ENCODE measurements around the gene CFAP74.

CFAP74 gene

DNA sequence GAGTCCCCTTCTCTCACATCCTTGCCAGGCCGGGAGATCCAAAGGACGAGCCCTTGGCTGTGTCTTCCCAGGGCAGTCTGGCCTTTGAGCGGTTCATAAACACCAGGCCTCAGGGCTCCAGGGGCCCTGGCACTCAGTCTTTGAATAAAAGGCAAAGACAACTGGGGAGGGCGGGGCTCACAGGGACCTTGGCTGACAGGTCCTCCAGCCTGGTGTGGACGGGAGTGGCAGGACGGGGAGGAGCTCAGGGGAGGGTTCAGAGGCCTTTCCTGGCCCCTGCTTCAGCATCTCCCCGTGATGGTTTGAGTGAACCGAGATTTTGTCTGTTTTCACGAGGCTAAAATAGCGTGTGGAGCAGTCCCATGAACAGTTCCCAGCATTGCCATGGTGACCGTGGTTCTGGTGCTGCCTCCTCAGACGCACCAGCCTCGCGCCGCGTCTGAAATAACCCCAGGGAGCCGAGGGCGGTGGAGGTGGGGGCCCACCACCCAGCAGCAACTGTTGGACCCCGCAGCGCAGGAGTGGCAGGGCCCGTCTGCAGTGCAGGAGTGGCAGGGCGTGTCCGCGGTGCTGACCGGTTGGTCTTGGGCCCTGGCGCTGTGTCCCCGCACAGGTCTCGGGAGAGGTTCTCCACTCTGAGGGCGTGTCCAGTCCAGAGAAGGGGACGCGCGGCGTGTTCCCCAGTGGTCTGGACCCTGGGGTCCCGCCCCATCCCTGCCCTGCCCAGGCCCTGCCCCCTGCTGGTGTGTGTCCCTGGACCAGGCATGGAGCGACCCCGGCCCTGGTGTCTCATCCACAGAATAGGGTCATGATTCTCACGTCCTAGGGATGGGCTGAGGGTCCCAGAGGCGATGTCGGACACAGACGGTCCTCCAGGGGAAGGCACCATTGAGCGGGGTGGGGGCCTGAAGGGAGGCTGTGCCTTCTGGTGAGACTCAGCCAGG, 39.5 kb upstream of the CFAP74 start:
- DNase-seq (ENCODE audit: low spot score) = no peak

DNA sequence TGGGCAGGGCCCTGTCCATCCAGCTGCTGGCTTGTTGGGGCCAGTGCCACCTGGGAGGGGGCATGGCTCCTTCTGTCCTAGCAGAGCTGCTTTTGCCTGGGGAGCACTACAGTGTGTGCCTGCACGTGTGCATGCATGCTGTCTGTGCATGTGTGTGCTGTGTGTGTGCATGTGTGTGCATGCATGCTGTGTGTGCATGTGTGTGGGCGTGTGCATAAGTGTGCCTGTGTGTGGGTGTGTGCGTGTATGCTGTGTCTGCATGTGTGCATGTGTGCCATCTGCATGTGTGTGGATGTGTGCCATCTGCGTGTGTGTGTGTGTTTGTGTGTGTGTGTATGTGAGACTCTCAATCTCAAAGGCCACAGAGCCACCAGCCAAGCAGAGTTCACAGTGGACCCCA, 38.3 kb upstream of the CFAP74 start:
- DNase-seq (ENCODE audit: low spot score) = no peak

DNA sequence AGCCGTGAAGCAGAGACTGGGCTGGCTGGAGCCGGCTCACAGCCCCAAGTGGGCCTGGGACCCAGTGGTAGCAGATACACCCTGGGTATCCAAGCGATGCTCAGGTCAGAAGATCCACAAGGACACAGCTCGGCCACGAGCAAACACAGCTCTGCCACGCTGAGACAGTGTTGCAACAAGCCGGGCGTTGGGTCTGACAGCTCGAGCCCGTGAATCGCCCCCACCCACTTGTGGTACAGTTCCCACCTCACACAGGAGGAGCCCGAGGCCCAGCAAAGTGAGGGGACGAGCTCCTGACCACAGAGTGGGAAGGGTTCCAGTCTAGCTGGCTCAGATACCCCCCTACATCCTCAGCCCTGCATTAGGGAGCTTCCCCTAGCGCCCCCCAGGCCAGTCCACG, 37.7 kb upstream of the CFAP74 start:
- no peak for DNase-seq (ENCODE audit: low spot score)

DNA sequence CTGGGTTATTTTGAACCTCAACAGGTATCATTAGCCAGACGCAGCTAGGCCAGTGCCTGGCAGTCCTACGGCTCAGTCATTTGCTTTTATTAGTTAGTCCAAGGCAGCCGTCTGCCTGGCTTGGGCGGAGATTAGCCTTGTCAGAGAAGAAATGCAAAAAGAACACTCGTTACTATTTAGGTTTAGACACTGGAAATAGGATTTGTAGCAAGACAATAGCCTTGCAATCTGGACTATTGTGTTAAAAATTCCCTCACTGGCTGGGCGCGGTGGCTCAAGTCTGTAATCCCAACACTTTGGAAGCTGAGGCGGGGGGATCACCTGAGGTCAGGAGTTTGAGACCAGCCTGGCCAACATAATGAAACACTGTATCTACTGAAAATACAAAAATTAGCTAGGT, 35.7 kb upstream of the CFAP74 start:
- DNase-seq (ENCODE audit: low spot score) = no peak

DNA sequence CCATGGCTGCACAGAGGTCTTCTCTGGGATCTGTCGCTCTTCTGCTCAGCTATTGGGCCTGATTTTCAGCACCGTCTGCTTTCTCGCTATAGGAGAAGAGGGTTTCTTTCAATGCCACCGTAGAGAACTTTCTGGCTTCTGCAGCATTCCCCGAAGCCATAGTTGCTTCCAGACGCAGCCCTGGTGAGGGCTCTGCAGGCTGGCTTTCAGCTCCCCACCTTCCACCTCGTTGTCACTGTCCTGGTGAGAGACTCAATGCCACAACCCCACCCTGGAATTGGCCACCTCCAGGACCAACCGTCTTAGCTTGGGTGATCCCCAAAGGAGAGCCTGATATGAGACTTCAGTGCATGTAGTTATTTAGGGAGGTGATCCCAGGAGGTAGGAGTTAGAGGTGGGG, 34.6 kb upstream of the CFAP74 start:
- DNase-seq (ENCODE audit: low spot score) = no peak

DNA sequence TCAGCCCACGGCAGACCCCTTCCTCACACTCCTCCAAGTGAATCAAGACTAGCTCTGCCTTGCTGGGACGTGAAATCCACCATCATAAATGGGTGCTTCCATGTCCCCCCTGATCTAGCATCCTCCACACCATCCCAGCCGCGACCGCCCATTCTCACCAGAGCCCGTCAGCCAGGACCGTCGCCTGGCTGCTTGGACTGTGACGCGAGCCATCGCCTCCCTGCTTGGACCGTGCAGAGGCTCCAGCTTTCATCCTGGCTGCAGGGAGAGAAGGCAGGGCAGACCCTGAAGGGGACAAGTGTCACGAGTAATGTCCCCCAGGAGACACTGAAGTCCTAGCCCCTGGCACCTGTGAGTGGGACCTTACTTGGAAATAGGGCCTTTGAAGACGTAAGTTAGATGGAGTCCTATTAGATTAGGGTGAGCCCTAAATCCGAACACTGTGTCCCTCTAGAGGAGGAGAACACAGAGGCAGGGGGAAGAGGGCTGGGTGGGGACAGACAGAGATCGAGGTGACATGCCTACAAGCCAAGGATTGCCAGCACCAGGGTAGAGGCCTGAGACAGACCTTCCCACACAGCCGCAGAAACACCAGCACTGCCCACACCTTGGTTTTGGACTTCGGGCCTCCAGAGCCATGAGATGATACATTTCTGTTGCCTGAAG, 33.9 kb upstream of the CFAP74 start:
- no peak for DNase-seq (ENCODE audit: low spot score)

DNA sequence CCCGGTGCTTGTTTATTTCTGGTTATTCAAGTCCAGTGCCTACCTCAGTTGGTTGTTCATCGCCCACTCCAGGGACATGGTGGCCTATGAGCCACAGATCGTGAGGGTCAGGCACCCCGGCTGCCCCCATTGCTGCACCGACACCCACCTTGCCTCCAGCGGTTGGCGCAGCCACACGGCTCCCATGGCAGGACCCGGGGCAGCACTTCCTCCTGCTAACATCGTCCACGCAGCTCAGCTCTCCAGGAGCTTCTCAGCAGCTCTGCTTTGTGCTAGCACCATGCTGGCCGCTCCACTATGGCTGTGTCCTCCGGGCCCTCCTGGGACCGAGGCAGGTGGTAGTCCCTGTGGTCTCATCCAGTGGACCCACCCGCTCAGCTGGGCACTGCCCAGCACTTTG, 32.7 kb upstream of the CFAP74 start:
- DNase-seq (ENCODE audit: low spot score) = no peak

DNA sequence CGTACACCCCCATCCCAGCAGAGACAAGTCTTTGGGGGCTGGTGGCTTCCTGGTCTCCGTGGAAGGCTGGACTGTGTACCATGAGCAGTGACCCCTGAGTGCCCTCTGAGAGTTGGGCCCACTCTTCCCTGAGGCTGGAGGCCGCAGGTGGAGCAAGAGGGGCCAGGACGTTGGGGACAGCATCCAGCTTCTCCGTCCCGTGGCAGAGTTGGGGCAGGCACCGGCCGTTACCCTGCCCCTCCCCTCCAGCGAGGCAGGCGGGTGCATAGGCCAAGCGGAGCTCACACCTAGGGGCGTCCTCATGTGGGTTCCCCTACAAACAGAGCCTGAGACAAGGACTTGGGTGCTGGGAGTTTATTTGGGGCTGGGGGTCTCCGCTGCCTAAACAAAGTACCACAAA, 29.6 kb upstream of the CFAP74 start:
- DNase-seq (ENCODE audit: low spot score) = no peak

DNA sequence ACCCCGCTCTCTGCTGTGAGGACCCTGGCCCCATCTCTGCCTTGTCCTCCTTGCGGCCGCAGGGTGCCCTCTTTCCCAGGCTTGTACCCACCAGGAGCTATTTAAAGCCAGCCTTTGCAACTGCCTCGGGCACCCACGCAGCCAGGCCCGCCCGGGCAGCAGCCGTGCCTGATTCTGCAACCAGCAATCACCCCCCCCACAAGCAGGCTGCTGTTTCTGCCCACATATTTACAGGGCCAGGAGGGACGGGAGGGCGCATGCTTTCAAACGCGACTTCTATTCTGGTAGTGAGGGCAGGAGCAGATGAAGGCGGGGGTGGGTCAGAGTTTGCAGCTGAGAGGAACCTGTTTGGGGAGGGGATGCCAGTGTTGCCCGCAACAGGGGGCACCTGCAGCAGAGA, 29.2 kb upstream of the CFAP74 start:
- no peak for DNase-seq (ENCODE audit: low spot score)

DNA sequence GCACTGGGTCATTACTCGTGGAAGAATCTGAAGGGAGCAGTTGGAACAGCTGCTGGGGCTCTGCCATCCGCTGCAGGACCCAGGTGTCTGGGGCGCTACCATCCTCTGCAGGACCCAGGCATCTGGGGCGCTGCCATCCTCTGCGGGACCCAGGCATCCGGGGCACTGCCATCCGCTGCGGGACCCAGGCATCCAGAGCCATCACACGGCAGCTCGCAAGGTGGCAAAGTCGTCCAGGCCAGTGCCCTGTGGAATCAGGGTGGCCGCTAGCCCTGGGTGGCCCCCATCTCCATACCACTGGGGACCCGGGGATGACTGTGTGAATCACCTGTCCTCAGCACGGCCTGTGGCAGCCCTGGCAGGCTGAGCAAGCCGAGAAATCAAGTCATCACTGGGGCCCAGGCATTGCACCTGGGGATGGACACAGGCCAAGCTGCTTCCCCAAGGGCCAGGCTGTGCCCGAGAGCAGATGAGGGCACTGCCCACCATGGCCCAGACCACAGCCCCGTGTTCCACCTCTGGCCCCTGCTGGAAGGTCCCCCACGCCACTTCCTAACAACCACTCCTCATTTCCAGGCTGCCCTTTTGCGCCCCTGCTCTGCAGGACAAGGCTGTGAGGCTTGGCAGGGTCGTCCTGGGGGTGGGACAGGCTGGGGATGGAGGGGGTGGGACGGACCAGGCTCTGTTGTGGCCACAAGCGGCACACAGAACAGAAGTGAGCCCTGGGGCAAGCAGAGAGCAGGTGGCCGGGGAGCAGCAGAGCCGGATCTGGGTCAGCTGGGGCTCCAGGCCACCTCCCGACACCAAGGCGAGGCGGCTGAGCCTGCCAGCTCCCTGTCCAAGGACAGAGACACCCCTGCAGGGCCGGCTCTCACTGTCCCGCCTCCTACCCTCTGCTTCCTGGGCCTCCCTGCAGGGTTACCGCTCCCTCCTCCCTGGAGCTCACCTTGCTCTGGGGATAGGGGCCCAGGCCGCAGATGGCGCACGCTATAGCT, 28.3 kb upstream of the CFAP74 start:
- peak; percentile 65 for DNase-seq (ENCODE audit: low spot score)

DNA sequence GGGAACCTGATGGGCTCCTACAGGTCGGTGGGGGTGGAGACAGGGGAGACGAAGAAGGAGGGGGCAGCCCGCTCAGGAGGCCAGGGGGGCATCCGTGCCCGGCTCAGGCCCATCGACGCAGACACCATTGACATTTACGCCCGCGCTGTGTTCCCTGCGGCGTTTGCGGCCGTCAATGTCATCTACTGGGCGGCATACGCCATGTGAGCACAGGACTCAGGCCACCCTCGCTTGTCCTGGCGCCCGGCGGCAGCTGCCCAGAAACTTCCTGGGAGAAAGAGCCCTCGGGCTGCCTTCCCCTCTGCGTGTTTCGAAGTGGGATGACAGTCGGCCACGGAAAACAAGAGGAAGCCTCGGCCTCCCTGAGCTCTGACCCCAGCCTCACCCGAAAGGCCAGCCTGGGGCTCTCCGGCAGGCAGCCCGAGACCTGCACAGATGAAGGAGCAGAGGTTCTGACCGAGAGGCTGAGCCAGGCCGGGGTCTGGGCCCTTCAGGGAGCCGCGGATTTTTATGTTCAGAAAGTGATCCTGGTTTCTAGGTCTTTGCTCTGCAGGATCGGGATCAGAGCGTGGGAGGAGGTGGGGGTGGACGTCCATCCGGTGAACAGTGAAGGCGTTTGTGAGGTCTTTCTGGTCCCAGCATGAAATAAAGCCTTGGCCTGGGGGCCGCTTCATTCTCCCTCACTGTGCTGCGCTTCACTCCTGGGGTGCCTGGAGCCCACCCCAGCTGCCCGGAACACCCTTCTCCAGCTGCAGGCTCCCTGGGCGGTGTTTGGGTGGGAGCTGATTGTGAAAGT, 26.7 kb upstream of the CFAP74 start:
- DNase-seq (ENCODE audit: low spot score) = no peak

DNA sequence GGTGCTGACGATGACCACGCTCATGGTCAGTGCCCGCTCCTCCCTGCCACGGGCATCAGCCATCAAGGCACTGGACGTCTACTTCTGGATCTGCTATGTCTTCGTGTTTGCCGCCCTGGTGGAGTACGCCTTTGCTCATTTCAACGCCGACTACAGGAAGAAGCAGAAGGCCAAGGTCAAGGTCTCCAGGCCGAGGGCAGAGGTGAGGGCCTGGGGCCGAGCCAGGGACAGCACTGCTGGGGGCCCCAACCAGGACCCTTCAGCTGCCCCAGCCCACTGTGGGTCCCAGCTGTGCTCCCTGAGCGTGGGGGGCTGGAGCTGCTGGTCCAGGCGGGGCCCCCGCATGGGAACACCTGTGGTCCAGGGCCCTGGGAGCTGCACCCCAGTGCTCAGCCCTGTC, 26.0 kb upstream of the CFAP74 start:
- no peak for DNase-seq (ENCODE audit: low spot score)

DNA sequence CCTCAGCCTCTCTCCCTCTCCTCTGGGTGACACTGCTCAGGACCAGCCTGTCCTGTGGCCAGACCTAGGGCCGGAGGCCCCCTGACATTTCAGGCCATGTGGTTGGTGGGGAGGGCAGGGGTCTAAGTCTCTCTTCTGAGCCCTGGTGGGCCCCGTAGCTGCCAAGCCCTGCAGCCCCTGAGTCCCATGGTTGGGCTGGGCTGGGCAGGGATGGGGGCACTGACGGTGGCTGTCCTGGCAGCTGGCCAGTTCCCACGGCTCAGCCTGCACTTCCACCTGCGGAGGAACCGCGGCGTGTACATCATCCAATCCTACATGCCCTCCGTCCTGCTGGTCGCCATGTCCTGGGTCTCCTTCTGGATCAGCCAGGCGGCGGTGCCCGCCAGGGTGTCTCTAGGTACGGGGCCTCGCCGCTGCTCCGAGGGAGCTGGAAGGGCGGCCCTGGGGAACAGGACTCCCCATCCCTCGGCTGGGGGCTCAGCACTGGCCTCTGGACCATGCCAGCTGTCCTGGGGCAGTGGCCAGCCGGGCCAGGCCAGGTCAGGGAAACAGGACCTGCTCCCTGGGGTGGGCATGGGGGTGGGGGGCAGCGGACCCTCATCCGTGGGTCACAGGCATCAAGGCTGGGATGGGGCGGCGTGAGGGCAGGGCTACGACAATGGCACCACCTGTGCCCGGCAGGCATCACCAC, 25.4 kb upstream of the CFAP74 start:
- no peak for DNase-seq (ENCODE audit: low spot score)

DNA sequence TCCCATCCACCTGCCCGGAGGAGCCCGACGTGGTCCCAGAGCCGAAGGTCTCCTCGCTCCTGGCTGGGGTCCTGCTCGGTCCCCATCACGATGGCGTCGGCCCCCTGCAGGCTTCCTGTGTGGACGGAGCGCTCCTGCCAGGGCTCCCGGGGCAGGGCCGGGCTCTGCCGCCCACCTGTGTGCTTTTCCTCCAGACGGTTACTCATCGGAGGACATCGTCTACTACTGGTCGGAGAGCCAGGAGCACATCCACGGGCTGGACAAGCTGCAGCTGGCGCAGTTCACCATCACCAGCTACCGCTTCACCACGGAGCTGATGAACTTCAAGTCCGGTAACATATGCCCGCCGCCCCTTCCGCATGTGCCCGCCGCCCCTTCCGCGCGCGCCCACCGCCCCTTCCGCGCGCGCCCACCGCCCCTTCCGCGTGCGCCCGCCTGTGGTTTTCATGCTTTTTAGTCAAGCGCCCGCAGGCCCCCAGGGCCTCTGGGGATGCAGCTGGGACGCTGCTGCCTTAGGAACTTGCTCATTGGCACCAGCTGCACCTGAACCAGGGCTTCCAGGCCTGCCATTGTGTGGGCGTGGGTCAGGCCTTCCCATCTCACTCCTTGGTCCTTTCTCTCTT, 24.5 kb upstream of the CFAP74 start:
- DNase-seq (ENCODE audit: low spot score) = no peak

DNA sequence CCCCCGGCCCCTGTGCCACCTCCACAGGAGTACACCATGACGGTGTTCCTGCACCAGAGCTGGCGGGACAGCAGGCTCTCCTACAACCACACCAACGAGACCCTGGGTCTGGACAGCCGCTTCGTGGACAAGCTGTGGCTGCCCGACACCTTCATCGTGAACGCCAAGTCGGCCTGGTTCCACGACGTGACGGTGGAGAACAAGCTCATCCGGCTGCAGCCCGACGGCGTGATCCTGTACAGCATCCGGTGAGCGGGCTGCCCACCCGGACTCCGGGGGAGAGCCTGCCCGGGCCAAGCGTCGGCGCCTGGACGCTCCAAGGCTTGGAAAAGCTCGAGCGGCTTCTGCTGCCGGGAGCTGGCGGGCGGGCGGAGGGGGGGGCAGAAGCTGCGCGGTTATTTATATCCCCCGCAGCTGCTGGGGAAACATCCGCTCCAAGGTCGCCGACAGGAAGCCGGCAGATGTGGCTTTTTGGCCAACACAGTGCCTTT, 21.9 kb upstream of the CFAP74 start:
- DNase-seq (ENCODE audit: low spot score) = no peak

DNA sequence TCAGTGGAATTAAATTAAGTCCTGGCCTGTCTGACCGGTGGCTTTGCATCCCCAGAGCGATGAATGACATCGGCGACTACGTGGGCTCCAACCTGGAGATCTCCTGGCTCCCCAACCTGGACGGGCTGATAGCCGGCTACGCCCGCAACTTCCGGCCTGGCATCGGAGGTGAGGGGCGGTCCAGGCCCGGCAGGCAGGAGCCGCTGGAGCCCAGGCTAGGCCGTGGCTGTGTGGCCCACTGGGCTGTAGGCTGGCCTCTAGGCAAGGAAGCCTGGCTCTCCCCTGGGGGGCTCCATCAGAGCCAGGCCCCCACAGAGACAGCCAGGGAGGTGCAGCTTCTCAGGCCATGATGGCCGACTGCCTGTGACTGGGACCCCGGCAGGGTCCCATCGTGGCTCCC, 21.3 kb upstream of the CFAP74 start:
- DNase-seq (ENCODE audit: low spot score) = no peak

DNA sequence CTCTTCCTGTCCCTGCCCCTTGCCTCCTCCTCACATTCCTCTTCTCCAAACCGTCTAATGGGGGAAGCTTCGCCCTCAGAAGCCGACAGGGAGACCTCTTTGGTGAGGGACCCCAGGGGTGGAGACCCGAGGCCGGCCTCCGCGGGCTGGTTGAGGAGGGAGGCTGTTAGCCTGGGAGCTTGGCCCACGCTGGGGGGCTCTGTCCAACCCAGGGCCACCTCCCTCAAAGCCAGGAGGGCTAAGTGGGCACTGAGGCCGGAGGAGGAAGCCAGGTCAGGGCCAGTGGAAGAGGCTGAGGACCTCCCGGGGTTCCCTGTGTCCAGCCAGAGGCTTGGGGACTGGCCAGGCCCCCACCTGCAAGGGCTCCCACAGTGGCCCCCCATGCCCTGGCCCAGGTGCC, 20.9 kb upstream of the CFAP74 start:
- no peak for DNase-seq (ENCODE audit: low spot score)

DNA sequence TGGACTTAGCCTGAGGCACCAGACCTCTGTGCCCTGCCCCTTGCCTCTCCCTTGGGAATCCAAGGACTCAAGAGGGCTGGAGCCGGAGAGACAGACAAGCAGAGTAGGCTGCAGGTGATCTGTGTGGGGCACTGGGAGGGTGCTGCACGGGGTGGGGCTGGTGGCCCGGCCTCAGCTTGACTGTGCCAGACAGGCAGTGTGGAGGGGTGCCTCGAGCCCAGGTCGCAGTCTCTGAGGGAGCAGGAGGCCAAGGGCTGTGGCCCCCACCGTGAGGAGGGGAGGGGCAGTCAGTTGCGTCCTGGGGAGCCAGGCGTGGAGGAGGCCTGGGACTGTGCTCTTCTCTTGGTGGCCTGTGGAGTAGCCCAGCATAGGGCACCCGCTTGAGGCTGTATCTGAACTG, 19.6 kb upstream of the CFAP74 start:
- no peak for DNase-seq (ENCODE audit: low spot score)

DNA sequence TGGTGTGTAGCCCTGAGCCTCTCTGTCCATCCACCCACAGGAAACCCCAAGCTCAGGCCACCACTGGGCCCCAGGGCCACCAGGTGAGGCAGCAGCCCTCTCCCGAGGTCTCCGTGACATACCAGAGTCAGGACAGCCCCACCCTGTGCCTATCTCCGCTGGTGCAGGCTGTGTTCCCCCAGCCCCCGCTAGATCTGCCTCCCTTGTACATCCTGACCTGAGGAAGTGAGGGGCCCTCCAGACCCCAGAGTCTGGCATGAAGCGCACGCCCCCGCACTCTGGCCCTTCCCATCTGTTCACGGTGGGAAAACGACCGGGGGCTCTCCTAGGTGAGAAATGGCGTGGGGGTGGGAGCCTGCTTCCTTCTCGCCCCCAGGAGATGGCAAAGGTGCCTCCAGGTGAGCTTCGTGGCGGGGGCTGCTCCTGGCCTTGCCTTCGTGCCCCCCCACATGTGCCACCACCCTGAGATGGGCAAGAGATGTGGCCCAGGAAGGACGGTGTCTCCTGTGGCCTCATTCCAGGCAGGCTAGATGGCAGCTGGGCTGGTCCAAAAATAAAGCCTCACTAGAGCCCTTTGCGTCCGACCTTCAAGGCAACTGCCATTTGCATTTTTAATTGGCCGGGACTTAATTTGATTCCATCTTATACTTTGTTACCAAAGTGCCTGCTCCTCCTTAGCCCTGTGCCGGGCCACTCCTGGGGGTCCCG, 18.6 kb upstream of the CFAP74 start:
- no peak for DNase-seq (ENCODE audit: low spot score)

DNA sequence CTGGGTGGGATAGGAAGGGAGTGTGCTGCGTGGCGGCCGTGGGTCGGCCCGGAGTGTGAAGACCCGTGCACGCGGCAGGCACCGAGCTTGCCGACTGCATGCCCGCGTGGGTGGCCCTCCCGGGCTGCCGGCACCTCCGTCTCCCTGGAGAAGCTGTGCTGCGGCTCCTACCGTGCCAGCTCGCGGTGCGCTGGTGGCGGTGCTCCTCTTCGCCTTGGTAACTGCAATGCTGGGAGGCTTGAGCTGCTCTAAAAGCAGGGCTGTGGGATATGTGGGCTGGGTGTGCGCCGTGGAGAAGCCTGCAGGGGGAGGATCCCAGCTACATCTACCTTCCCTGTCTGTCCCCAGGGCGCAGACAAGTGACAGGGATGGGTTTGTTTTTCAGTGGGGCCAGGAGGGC, 18.0 kb upstream of the CFAP74 start:
- no peak for DNase-seq (ENCODE audit: low spot score)
